ENCODE measurements around the gene DDX47. TPM values are rescaled to one million over a fixed set of nuclear protein-coding genes. Genes with fewer than 3 reads are reported as not detected.

DDX47 gene
- total RNA-seq, 1 donor from 2014 or later: 59.6 TPM

DNA sequence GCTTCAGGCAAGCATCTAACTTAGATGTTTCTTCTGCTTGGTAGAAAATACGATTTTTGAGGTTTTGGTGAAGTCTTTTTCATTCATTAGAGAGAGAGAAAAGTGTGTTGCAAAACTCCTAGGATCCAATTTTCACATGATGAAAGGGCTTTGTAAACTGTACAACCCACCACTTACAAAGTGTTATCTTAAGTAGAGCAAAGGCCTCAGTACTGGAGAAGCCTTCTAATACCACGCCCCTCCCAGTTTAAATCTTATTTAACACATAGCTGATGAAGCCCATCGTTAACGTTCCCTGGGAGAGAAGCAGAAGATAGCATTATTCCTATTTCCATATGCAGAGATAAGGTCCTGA lies 26.8 kb upstream of the DDX47 start:
- Histone ChIP-seq H3K4me1 (peaks cover 19% of the 10 kb centered on the region), H3K9me3 (no peaks in the 10 kb centered on the region), H3K27ac (peak overlapping the region; percentile 90), H3K4me3 (peak overlapping the region; percentile 76), H3K36me3 (no peaks in the 10 kb centered on the region), H3K27me3 (no peaks in the 10 kb centered on the region)
- intact Hi-C loops (cut with DNase I): no loop called here
- ATAC-seq (peak; percentile 4), DNase-seq (no peak)
- TF ChIP-seq, protein P1, sequence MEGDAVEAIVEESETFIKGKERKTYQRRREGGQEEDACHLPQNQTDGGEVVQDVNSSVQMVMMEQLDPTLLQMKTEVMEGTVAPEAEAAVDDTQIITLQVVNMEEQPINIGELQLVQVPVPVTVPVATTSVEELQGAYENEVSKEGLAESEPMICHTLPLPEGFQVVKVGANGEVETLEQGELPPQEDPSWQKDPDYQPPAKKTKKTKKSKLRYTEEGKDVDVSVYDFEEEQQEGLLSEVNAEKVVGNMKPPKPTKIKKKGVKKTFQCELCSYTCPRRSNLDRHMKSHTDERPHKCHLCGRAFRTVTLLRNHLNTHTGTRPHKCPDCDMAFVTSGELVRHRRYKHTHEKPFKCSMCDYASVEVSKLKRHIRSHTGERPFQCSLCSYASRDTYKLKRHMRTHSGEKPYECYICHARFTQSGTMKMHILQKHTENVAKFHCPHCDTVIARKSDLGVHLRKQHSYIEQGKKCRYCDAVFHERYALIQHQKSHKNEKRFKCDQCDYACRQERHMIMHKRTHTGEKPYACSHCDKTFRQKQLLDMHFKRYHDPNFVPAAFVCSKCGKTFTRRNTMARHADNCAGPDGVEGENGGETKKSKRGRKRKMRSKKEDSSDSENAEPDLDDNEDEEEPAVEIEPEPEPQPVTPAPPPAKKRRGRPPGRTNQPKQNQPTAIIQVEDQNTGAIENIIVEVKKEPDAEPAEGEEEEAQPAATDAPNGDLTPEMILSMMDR (IDR thresholded peaks at IDR 0.05): no peak

DNA sequence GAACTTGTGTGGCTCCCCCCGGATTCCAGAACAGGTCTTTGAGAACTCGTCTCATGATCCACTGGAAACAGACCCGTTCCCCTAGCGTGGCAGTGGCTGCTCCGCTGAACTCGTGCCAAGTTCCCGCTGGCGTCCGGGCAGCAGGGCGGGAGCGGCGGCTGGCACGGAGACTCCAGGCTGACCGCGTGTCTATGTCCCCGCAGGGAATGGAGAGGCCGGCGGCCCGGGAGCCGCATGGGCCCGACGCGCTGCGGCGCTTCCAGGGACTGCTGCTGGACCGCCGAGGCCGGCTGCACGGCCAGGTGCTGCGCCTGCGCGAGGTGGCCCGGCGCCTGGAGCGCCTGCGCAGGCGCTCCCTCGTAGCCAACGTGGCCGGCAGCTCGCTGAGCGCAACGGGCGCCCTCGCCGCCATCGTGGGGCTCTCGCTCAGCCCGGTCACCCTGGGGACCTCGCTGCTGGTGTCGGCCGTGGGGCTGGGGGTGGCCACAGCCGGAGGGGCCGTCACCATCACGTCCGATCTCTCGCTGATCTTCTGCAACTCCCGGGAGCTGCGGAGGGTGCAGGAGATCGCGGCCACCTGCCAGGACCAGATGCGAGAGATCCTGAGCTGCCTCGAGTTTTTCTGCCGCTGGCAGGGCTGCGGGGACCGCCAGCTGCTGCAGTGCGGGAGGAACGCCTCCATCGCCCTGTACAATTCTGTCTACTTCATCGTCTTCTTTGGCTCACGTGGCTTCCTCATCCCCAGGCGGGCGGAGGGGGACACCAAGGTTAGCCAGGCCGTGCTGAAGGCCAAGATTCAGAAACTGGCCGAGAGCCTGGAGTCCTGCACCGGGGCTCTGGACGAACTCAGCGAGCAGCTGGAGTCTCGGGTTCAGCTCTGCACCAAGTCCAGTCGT lies 26.2 kb upstream of the DDX47 start:
- Histone ChIP-seq H3K4me3 (peak overlapping the region; percentile 76), H3K9me3 (no peaks in the 10 kb centered on the region), H3K36me3 (no peaks in the 10 kb centered on the region), H3K4me1 (peaks cover 25% of the 10 kb centered on the region), H3K27me3 (no peaks in the 10 kb centered on the region), H3K27ac (peak overlapping the region; percentile 90)
- ATAC-seq (peak; percentile 97), DNase-seq (peak; percentile 92)
- TF ChIP-seq, protein P1 (IDR thresholded peaks at IDR 0.05): peak; percentile 17
- intact Hi-C loops (cut with DNase I): no loop called here

DNA sequence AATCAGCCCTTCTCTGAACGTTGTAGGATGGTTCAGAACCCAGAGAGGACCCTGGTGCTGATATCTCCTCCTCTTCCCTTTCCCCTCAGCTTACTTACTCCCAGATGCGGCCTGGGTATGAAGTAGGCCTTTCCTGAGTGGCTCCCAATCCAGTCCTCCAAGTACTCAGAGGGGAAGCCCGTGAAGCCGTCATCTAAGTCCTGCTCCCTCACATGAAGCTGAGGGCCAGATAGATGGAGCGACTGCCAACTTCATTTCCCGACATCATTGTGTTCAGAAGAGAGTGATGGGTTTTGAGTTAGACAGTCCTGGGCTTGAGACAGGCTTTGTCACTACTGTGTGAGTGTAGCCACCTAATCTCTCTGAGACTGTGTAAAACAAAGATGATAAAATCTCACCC lies 25.0 kb upstream of the DDX47 start:
- TF ChIP-seq, protein P1 (IDR thresholded peaks at IDR 0.05): no peak
- Histone ChIP-seq H3K4me3 (peak overlapping the region; percentile 76), H3K27ac (no peak overlapping the region), H3K9me3 (no peaks in the 10 kb centered on the region), H3K4me1 (peaks cover 28% of the 10 kb centered on the region), H3K36me3 (no peaks in the 10 kb centered on the region), H3K27me3 (no peaks in the 10 kb centered on the region)
- intact Hi-C loops (cut with DNase I): no loop called here
- ATAC-seq (no peak), DNase-seq (no peak)

DNA sequence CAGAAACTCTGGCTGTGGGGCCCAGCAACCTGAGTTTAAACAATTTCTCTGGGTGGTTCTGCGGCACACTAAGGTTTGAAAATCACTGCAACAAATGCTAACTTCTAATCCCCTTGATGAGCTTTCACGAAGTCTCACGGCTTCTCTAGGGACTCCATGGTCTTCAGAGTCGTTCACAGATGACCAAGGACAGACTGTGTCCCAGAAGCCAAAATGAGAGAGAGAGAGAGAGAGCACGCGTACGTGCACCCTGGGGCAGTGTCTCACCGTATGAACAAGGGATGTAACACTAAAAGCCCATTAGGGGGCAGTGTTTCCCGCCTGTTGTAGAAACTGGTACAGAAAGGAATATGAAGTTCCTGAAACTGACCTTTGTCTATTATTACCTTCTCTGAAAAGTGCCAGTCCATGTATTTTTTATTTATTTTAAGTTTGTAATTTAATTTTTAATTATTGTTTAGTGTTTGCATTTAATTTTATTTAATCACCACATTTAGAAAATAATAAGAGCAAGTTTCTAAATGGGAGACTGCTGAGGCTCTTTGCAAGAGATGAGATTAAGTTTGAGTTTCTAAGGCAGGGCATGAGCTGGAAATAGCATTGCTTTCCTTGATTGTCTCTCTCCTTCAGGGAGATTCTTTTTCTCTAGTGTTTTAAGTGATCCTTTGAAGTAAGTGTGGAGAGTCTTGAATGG lies 24.3 kb upstream of the DDX47 start:
- Histone ChIP-seq H3K9me3 (no peaks in the 10 kb centered on the region), H3K4me3 (no peak overlapping the region), H3K36me3 (no peaks in the 10 kb centered on the region), H3K27me3 (no peaks in the 10 kb centered on the region), H3K27ac (no peak overlapping the region), H3K4me1 (peaks cover 28% of the 10 kb centered on the region)
- intact Hi-C loops (cut with DNase I): no loop called here
- TF ChIP-seq, protein P1 (IDR thresholded peaks at IDR 0.05): peak; percentile 84
- DNase-seq: no peak
- peak; percentile 77 for ATAC-seq

DNA sequence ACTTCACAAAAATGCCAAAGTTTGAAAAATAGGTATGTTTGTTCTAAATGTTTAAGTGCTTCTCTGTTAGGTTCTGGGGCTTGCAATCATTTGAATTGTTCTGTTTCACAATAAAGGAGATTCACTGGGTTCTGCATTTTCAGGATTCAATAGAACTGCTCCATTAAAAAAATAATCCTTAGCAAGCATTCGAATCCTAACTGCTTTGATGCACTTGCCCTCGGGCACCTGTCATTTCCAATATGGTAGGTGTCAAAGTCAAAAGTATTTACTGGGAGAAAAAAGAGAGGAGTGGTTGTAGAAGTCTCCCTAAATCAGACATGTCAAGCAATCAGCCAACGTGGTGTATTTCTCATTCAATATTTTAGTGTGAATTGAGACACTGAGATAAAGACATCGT lies 22.2 kb upstream of the DDX47 start:
- H3K36me3 ChIP-seq: no peaks in the 10 kb centered on the region
- intact Hi-C loops (cut with DNase I): no loop called here
- DNase-seq (no peak), ATAC-seq (no peak)
- H3K4me1 ChIP-seq: peaks cover 28% of the 10 kb centered on the region
- no peaks in the 10 kb centered on the region for H3K27me3 ChIP-seq
- H3K27ac ChIP-seq: no peak overlapping the region
- TF ChIP-seq, protein P1 (IDR thresholded peaks at IDR 0.05): no peak
- no peak overlapping the region for H3K4me3 ChIP-seq
- H3K9me3 ChIP-seq: no peaks in the 10 kb centered on the region
